Activated gamma-delta T cell treated with anti-CD3 and anti-CD28 coated beads, Interleukin-2, amount 50 U/mL, for 16 hours (primary cell): ENCODE results near the gene USP24.

Experiments
- DNase-seq: peaks from one replicate; pipeline ENCODE4 v3.0.0-alpha.2; 2020; ENCODE audit warnings: low read depth

Gene USP24

DNA sequence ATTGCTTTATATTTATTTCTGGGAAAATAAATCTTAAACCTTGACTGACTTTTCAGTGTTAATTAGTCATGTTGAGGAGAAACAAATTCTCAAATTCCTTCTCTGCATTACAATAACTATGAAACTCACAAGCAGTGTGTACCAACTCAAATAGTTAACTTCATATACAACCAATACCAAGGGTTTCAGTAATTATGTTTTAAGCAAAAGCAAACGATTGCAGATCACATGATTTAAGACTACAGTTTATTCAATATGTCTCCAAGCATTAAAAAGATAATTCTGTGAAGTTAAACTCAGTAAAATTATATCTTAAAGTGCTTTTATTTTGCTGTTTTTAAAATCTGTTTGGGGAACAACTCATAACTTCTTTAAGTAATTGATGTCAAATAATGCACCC lies 147.2 kb downstream of the USP24 start:
- DNase-seq = no peak

DNA sequence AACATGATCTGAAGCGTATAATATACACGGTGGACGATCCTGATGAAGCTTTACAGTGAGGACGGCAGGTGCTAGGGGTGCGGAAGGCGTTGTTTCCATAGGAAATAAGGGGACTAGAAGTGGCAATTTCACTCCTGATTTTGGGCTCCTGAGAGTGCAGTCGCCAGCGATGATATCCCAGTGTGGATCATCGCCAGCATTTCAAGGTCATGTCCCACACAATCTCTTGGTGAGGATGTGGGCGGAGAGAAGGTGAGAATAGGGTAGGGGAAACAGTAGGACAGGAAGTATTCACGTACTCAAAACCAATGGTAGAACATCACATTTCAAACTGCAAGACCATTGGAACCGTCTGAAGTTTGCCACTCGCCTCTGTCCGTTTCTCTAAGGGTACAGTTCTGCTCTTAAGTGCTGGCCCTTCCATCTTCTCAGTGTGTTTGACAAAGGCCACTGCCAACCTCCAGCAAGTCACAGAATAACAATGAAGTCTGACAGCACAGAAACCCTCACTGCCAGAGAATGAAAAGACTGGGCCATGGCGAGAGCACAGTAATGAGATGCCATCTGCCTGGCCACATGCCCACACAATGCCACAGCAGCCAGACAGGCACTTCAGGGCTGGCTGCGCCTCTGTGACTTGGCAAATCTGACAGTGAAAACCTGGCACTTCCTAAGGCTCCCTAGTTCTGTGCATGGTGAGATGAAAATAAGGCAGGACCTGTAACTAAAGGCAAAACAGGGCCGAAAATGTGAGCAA lies 148.0 kb downstream of the USP24 start:
- DNase-seq = no peak

DNA sequence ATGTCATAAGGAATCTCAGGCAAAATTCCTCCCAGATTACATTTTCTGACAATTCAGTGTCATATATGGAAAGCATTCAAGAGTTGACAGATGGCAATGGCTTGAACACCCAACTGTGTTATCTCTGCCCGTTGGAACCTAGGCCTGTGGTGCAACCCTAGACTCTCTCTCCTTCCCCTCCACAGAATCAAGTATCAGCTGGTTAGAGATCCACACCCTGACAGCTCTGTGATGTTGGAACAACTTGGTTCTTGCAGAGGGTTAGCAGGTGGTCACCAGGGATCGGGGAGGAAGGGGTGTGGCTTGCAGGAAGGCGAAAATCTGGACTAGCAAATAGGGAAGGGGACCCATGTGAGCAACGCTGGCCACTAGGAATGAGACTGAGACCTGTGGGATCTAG lies 149.5 kb downstream of the USP24 start:
- DNase-seq = no peak

DNA sequence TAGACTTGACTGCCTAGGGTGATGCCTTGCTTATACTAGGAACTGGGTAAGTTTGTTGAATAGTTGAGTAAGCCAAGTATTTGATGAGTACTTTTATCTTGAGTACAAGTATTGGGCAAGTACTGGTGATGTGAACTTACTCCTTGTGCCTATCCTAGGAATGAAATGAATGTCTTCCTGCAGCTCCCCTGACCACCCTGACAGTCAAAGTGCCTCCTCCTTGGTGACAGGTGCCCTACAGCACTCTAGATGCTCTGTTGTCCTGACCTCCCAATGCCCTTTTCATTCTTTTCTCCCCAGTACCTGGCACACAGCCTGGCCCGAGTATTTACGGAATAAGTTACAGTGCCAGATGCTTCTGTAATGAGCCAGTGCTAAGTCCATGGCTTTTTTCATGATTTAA lies 150.3 kb downstream of the USP24 start:
- DNase-seq = no peak

DNA sequence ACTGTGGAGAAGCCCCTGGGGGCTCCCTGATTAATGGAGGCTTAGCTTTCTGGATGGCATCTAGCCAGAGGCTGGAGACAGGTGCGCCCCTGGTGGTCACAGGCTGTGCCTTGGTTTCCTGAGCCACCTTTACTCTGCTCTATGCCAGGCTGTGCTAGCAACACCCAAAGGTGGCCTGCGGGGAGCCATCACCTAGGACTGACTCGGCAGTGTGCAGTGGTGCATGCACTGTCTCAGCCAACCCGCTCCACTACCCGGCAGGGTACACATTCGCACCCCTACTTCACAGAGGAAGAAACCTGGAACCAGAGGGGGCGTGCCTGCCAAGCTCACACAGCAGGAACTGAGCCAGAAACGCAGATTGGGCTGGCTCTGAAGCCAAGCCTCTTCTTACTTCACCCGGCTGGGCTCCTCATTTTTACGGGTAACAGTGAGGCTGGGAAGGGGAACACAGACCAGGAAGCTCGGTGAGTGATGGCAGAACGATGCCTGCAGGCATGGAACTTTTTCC lies 151.0 kb downstream of the USP24 start:
- DNase-seq = no peak

DNA sequence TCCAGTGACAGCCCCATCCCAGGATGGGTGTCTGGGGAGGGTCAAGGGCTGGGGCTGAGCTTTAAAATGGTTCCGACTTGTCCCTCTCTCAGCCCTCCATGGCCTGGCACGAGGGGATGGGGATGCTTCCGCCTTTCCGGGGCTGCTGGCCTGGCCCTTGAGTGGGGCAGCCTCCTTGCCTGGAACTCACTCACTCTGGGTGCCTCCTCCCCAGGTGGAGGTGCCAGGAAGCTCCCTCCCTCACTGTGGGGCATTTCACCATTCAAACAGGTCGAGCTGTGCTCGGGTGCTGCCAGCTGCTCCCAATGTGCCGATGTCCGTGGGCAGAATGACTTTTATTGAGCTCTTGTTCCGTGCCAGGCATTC lies 151.6 kb downstream of the USP24 start:
- DNase-seq = no peak

DNA sequence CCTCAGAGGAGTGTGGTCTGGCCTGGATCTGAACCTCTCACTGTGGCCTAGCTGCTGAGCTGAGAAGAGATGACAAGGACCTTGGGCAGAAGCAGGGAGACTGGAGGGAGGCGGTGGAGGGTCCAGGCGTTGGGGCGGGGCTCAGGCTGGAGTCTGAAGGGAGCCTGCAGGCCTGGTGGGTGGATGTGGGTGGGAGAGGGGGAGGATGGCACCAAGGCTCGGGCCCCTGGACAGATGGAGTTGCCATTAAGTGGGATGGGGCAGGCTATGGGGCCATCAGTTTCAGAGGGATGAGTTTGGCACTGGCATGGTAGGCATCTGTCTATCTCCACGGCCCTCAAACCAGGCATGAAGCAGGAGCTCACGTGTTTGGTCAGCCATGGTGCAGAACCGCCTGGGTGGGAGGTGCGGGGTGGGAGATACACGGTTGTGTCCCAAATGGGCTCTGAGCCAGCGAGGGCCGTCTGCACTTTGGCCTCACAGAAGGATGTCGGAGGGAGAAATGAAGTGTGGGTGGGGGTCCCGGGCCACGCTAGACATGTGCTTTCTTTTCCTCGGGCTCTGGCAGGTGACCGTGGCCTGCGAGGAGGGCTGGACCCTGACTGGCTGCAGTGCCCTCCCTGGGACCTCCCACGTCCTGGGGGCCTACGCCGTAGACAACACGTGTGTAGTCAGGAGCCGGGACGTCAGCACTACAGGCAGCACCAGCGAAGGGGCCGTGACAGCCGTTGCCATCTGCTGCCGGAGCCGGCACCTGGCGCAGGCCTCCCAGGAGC lies 152.2 kb downstream of the USP24 start:
- DNase-seq = no peak

DNA sequence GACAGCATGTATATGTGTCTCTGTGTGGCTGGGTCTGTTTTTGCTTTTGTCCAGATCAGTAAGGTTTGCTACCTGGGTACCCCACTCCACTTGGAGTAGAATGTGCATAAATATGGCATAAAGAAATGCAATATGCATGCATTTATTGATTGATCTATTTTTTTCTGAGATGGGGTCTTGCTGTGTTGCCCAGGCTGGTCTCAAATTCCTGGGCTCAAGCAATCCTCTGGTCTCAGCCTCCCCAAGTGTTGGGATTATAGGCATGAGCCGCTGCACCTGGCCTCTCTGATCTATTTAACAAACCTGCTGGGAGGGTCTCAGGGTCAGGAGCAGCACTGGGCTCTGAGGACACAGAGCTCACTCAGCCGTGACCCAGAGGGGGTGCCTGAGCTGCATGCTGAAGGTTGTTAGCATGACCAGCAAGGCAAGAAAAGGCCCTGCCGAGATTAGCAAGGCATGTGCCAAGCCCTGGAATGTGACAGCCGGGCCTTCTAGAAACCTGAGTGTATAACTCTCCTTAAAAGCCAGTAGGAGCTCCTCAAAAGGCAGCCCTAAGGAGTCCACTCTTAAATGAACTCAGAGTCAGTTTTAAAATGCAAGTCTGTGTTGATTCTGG lies 153.3 kb downstream of the USP24 start:
- DNase-seq = no peak

DNA sequence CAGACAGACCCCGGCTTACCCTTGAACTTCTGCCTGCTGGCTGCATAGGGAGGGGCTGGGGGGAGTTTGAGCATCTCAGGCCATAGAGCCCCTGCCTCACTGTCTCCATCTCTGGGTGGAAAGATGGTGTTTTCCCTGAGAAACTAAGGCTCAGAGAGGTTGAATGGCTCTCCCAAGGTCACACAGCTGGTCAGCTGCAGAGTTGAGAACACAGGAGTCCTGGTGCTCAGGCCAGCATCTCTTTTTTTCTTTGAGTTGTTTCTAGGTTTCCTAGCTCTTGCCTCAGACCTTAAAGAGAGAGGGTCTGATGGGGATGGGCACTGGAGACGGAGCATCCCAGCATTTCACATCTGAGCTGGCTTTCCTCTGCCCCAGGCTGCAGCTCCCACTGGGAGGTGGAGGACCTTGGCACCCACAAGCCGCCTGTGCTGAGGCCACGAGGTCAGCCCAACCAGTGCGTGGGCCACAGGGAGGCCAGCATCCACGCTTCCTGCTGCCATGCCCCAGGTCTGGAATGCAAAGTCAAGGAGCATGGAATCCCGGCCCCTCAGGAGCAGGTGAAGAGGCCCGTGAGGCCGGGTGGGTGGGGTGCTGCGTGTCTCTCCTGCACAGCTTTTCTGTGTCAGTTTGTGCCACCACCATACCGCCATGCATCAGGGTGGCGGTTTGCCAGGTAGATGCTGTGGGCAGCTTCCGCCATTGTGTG lies 154.0 kb downstream of the USP24 start:
- no peak for DNase-seq

DNA sequence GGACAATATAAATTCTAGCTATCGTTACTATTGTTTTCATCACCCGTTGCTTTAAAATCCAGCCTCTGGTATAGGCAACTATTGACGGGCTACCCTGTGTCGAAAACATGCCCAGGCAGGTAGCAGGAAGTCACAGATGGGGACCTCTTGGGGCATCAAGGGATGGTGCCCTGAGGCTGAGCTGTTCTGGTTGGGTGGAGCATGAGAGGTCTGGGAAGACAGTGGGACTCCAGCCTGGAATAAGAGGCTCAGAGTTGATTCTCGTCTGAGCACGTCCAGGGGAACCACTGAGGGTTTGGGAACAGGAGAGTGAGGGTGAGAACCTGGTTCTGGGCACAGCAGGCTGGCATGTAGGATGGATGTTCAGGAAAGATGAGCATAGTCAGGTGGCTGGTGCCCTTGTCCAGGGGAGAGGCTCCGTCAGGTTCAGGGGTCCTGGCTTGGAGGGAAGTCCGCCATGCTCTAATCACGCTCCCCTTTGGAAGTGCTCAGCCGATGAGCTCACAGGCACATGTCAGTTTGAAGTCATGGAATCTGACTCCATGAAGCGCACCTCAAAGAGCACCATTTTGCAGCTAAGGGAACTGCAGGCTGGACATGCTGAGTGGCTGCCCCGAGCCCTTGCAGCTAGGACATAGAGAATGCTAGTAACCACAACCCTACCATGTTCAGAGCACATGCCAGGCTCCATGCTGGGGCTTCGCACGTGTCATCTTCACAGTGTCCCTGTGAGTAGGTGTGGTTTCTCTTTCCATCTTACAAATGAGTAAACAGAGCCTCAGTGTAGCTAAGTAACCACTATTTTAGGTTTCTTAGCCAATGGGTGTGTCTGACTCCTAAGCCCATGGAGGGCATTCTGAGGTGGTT lies 154.8 kb downstream of the USP24 start:
- DNase-seq = no peak

DNA sequence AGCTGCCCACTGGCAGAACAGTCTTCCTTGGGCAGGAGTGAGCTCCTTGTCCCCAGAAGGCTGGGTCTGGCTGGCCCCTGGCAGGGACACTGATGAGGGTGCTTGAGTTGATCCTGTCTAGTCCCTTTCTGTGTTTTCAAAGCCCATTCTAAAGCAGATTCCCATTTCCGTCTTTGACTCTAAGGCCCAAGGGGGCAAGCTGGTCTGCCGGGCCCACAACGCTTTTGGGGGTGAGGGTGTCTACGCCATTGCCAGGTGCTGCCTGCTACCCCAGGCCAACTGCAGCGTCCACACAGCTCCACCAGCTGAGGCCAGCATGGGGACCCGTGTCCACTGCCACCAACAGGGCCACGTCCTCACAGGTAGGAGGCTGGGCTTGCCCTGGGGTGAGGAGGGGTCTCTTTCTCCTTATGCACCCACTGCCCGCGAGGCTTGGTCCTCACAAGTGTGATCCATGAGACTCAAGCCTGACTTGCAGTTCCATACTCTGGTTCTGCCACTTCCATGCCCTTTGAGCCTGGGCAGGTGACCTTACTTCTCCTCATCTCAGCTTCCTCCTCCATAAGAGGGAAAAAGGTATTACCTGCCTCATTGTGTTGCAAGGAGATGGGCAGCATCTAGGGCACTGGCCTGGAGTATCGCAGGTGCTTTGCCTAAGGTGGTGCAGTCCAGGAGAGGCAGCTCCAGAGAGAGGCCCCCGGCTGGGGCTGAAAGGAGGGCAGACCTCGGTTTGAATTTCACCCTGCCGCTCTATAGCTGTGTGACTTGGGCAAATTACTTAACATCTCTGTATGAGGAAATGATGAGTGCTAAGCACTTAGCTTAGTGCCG lies 155.6 kb downstream of the USP24 start:
- no peak for DNase-seq

DNA sequence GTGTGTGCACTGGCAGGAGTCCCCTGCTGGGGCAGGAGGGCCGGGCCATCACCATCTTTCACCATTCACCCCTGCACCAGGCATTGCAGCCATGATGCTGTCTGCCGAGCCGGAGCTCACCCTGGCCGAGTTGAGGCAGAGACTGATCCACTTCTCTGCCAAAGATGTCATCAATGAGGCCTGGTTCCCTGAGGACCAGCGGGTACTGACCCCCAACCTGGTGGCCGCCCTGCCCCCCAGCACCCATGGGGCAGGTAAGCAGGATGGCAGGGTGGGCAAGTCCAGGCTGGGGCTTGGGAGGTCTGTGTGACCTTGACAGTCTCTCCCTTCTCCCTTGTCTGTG lies 157.2 kb downstream of the USP24 start:
- no peak for DNase-seq

DNA sequence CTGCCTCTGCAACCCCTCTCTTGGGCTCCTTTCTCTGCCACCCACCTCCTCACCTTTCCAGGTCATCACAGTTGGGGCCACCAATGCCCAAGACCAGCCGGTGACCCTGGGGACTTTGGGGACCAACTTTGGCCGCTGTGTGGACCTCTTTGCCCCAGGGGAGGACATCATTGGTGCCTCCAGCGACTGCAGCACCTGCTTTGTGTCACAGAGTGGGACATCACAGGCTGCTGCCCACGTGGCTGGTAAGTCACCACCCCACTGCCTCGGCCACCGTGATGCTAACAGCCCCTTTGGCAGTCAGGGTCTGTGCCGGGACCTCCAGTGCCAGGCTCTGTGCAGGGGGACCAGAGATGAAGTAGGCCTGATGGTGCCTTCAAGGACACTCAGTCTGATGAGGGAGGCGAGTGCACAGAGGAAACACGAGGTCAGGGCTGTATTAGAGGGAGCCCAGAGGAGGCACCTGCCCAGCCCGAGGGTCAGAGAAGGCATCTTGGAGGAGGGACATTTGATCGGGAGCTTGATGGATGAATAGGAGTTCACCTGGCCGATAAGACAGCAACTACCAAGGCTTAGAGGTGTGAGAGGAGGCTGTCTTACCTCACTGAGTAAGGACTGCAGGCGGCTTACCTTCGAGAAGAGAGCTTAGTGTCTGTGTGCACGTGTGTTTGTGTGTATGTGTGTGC lies 157.8 kb downstream of the USP24 start:
- DNase-seq = no peak

DNA sequence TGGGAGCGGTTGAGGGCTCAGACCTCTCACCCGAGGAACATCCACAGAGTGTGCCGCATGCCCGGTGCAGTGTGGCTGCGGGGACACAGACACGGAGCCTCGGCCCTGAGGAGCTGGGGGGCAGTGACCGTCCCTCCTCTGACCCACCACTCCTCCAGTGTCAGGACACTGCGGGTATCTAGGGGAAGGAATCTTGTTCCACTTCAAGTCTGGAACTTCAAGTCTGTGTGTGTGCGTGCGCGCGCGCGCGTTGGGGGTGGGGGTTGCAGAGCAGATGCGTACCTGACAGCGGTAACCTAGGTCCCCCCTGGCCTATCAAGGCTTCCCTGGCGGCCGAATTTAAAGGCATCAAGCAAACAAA lies 158.6 kb downstream of the USP24 start:
- no peak for DNase-seq

DNA sequence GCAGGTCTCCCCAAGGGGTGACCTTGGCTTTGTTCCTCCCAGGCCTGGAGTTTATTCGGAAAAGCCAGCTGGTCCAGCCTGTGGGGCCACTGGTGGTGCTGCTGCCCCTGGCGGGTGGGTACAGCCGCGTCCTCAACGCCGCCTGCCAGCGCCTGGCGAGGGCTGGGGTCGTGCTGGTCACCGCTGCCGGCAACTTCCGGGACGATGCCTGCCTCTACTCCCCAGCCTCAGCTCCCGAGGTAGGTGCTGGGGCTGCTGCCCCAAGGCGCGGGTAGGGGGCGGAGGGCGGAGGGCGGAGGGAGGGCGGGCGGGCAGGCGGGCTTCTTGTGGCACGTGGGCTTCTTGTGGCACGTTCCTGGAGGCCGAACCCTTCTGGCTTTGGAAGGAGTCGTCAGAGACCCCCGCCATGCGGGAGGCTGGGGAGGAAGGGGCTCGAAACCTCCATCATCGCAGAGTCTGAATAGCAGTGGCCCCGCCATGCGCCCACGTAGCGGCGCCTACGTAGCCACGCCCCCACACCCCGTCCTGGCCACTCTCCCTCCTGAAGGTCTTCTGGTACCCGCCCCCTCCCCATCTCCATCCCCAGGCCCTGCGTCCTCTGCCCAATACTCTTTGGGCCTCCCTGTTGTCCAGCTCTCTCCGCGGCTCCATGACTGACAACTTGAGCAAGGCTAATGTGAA lies 159.1 kb downstream of the USP24 start:
- no peak for DNase-seq

DNA sequence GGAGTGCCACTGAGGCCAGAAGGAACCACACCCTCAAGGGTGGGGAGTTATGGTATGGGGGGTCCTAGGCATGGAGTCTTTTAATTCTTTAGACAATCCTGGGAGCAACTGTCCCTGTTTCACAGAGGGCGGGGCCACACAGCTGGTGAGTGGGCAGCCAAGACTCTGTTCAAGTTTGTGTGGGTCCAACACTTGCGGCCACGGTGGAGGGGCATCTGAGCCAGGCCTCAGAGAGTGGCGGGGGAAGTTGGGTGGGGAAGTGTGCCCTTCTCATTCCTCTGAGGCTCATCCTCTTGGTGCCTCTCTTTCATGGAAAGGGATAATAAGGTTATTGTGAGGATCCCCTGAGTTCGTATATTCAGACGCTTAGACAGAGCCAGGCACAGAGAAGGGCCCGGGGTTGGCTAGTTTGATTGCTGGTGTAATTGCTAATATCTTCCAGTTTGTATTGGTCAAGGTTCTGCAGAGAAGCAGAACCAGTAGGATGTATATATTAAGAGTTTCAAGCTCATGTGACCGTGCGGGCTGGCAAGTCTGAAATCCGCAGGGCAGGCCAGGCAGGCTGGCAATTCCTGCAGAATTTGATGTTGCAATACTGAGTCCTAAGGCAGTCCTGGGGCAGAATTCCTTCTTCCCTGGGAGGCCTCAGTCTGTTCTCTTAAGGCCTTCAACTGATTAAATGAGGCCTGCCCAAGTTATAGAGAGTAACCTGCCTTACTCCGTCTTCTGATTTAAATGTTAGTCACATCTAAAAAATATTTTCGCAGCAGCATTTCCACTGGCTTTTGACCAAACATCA lies 159.9 kb downstream of the USP24 start:
- no peak for DNase-seq

DNA sequence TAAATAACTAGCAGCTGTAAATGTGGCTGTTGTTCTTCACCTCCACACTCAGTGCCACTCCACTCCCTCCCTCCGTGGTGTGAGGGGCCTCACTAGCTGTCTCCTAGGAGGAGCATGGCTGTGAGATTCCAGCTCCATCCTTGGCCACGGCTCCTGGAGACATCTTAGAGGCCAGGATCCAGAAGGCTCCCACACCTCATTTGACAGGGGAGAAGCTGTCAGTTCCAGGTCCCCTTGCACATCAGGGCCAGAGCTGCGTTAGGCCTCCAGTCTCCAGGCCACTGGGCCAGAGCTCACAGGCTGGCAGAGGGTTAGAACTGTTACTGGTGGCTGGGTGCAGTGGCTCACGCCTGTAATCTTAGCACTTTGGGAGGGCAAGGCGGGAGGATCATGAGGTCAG lies 160.8 kb downstream of the USP24 start:
- DNase-seq = no peak

DNA sequence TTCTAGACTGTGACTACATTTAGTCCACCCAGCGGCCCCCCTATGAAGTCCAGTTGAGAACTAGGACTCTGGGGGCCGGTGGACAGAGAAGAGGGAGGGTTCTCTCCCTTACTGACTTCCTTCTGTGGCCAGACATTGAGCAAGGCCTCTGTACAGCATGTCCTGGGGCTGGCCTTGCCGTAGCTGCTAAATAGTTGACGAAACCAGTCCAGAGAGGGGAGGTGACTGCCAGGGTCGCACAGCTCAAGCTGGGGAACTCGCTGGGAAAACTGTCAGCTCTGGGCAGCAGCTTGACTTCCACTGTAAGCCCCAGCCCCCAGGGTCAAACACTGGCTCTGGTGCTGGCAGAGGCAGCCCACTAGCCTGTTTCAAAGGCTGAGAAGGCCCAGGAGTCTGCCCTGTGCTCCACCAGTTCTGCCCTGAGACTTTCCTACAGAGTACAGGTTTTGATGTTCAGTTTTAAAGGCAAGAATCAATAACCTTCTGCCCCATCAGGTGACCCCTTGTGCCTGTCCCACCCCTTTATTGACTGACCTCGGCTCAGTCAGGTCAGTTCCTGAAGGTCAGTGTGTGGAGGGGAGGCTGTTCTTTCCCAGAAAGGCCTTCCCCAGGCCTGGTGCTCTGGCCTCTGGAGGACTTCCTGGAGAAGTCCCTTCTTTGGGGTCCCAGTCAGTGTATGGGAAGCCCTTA lies 161.8 kb downstream of the USP24 start:
- DNase-seq = no peak
